Stimulated activated CD4-positive, alpha-beta T cell treated with anti-CD3 and anti-CD28 coated beads, Interleukin-12 subunit alpha, Interleukin-12 subunit beta, amount 100 ng/mL, for 4 hours (primary cell): ENCODE results near the gene FBXO31.

Source experiments
- DNase-seq: peaks from one replicate; pipeline ENCODE4 v3.0.0-alpha.2; 2020

The FBXO31 gene, protein sequence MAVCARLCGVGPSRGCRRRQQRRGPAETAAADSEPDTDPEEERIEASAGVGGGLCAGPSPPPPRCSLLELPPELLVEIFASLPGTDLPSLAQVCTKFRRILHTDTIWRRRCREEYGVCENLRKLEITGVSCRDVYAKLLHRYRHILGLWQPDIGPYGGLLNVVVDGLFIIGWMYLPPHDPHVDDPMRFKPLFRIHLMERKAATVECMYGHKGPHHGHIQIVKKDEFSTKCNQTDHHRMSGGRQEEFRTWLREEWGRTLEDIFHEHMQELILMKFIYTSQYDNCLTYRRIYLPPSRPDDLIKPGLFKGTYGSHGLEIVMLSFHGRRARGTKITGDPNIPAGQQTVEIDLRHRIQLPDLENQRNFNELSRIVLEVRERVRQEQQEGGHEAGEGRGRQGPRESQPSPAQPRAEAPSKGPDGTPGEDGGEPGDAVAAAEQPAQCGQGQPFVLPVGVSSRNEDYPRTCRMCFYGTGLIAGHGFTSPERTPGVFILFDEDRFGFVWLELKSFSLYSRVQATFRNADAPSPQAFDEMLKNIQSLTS

DNA sequence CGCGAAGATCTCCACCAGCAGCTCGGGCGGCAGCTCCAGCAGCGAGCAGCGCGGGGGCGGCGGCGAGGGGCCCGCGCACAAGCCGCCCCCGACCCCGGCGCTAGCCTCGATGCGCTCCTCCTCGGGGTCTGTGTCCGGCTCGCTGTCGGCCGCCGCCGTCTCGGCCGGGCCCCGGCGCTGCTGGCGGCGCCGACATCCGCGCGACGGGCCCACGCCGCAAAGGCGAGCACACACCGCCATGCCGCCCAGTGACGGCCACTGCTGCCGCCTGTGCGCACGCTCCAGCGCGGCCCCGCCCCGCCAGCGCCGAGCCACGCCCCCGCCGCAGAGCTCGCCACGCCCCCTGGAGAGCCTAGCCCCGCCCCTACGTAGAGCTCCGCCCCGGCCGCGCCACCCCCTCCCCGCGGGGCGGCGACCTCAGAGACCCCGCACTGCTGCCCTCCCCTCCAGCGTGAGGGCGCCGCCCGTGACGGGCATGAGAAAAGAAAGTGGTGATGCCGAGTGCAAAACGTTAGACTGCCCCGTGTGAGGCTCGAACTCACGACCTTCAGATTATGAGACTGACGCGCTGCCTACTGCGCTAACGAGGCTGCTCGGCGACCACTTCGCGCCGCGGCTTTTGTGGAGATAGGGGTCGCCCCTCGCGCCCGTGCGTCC is at the start of gene FBXO31:
Gene FBXO31, minus strand, starts transcription at position 272 of the 657 bp plus-strand sequence. Its CDS starts 32 bp downstream, at position 240.
- peak; percentile 92 for DNase-seq

DNA sequence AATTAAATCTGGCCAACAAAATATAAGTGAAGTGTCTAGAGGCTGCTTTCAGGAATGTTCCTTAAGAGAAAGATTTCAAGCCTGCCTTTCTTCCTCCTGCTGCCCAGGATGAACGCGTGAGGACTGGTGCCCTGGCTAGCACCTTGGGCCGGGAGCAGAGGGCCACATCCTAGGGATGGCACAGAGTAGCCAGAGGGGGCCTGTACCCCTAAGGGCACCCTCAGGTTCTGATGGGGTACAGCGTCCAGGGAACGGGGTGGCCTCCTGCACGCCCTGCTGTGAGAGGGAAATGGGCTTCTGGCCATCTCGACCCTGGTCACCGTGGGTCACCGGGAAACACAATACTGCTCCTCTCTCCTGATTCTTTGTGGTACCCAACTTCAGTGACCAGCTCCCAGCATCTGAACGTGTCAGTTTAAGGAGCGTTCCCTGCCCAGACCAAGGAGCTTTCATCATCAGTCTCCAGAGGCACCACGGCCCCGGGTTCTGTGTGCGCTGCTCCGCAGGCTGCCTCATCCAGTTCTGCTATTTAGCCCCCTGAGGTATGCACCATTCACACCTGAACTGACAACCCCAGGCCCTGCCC is 48.8 kb upstream of the FBXO31 start:
- DNase-seq: no peak

DNA sequence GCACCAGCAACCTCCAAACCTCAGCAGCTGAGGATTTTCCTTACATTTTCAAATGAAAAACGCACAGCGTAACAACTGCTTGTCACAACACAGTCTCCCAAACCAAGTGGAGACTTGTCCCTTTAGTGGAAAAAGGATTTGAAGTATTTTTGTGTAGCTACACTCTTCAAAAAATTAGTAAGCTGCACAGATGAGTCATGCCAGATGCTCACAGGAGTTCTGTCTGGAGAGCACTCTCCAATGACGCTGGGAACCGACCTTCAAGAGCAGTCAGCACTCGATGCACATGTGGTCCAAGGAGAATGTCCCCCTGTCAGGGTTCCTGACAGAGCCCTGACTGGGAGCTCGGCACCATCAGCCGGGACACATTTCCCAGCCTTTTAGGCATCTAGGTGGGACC is 48.4 kb upstream of the FBXO31 start:
- no peak for DNase-seq

DNA sequence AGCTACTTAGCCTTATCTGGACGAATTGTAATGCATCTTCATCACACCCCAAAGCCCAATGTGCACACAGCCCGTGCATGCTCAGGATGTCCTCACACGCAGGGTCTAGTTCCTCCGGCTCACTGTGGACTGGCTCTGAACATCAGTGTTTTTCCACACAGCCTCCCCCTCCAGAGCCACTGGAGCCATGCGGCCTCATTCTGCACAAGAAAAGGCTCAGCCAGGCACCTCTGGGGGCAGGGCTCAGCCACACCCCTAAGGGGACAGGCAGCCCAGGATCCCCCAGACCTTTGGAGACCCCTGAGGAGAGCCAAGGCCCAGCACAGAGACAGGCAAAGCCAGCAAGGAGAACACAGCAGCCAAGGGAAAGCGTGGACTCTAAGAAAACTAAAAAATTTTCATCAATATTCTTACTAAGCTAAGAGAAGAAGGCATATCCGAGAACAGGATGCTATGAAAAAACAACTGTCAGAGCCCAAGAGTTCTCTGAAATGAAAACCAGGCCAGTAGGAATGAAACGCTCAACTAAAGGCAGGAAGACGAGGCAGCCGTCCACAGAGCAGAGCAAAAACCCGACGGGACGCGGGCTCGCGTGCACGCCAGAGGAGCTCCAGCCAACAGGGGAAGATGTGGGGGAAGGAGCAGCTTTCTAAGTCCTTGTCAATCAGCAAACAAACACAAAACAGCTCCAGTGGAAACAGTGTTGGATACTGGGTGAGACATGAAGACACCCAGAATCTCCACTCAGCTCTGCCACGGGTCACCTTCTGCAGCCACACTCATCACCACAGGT is 43.0 kb upstream of the FBXO31 start:
- no peak for DNase-seq

DNA sequence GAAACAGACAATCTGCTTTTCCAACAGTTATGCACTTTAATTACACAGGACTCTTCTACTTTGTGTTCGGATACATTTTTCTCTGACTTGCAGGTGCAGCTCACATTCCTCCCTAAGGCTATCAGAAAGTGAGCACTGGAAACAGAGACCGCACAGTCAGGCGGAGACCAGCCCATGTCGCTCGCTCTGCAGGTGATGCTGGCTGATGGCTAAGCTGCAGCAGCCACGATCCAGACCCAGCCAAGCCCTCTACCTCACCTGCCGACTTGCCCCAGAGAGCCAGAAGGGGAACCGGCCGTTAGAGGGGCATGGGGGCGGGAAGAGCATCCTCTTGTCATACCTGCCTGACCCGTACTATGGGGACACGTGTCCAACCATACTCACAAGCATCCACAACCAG is 42.4 kb upstream of the FBXO31 start:
- no peak for DNase-seq

DNA sequence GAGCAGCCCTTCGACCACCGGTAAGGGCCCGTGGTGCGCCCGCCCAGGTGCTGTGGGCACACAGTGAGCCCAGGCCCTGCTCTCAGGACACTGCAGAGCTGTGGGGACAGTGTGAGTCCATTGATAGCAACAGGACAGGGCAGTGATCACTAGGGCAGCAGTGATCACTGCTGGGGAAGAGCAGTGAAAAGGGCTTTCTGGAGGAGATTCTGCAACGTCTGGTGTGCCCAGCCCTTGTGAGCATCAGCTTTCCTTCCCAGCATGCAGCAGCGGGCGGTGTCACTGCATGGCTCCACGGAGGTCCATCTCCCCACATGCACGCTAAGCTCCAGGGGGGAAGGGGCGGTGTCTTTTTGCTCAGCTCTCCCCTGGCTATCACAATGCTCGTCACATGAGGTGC is 40.7 kb upstream of the FBXO31 start:
- DNase-seq: no peak

DNA sequence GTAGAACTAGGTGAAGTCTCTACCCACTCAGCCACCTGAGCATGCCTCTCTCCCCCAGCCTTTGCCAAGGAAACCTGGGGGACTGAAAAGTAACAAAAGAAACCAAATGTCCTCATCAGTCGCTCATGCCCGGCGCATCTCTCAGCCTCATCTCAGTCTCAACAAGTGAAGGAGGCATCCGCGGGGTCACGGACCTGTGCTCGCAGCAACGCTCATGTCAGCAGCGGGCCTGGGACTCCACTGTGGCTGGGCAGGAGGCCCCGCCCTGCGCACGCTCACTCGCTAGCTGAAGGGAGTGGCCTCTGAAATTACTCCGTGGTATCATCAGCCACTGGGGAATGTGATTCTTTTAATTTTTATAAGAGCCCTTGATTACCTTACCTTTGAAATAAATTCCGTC is 39.9 kb upstream of the FBXO31 start:
- DNase-seq: no peak

DNA sequence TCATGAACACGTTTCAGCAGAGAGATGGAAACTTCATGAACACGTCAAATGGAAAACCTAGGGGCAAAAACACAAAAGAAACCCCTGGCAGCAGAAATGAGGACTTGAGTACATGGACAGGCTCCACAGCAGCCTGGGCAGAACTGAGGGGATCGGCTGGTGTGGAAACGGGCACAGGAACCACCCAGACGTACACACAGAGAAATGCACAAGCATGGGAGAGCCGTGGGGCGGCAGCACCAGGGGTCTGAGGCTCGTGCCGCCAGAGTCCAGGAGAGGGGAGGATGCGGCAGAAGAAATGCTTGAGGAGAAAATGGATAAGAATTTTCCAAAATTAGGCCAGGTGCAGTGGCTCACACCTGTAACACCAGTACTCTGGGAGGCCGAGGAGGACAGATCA is 38.5 kb upstream of the FBXO31 start:
- no peak for DNase-seq

DNA sequence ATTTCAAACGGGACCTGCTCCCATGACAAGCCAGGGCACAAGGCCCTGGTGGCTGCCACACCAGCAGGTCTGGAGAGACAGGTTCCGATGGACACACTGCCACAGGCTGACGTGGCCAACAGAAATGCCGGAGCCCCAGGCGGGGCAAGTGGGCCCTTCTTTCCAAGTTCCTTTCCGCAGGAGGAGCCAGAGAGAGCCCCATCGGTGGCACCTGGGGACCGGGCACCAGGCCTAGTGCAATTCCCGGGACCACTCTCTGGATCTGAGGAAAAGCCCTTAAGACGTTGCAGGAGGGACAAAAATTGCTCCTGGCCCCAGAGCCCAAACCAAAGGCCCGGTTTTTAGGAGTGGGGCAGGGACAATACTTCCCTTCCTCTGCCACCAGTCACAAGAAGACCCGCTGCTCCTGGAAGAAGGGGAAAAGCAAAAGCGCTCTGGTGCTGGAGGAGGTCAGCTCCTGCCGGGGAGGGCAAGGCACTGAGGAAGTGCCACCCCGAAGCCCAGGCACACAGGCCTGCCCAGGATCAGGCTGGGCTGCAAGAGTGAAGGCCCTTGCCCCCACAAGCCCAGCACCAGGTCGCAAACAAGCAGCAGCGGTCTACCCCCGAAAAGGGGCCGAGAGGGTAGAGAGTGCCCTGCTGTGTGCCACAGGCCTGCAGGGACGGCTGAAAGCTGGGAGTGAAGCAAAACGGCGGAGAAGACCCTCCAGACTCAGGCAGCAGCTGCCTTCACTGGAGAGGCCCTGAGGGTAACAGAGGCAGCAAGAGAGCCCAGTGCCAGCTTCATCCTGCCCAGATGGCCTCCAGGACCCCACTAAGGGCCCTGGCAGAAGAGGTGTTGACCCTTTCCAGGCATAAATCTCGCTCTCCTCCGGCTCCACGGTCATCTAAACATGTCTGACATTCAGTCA is 37.7 kb upstream of the FBXO31 start:
- no peak for DNase-seq

DNA sequence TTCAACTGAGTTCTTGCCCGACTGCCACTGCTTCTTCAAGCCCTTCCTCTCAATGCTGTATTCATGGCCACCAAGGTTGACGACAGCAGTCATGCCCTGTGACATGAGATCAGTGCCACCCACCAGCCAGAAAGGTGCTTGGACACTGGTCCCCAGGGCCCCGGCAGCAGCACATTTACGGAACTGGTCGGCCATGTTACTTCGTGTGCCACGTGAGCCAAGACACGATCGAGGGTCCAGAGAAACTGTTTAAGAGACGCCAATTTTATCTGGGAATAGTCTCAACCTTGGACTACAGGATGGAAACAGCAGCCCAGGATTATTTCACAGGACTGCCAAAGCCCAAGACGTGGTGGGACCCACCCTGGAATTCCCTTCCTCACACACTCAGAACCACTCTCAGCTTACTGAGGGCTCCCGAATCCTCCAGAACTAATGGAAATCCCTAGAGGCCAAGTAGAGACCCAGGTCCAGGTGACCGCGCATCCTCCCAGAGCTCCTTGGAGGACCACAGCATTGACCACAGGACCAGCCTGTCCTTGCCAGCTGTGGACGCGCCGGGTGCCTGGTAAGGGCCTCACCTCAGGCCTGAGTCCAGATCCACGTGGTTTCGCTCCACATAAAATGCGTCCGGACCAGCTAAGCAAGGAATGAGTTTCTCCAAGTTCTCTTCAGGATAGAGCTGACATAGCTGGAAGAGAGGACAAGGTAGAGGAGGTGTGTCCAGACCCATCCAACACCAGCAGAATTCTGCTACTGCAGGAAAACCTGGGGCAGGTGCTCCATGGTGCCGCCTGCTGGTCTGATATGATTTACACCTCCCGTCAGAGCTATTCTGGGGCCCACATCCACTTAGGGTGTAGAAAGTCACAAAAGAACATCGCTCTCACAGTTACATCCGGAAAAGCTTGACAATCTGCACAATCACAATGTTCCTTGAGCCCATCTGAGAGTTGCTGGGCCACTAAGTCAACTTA is 36.7 kb upstream of the FBXO31 start:
- no peak for DNase-seq

DNA sequence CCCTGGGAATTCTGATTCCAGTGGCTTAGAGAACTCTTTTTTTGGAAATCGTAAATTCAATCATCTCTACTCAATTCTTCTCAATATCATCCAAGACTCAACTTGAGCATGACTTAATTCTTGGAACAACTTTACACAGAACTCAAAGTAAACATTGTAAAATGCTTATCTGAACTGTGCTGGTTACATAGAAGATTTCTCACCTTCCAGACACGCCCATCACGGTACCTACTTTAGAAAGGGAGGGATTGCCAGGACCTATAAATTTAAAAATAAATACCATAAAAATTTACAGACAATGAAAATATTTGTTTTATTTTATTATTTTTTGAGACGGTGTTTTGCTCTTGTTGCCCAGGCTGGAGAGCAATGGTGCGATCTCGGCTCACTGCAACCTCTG is 35.1 kb upstream of the FBXO31 start:
- no peak for DNase-seq

DNA sequence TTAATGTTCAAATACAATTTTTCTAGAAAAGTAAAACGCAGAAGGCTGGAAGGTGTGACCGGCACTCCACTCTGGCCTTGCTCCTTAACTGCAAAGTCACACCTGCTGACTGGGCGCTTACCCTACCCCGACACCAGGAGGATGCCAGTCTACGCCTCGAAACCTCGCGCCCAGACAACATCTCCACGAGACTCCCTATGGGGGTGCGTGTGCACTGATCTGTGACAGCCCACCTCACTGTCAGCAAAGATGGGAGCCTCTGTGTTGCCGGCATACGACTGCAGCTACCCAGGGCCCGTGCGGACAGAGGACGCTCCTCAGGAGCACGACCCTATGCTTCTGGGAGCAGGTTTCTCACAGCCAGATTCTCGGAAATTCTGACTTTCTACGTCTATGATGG is 34.6 kb upstream of the FBXO31 start:
- no peak for DNase-seq

DNA sequence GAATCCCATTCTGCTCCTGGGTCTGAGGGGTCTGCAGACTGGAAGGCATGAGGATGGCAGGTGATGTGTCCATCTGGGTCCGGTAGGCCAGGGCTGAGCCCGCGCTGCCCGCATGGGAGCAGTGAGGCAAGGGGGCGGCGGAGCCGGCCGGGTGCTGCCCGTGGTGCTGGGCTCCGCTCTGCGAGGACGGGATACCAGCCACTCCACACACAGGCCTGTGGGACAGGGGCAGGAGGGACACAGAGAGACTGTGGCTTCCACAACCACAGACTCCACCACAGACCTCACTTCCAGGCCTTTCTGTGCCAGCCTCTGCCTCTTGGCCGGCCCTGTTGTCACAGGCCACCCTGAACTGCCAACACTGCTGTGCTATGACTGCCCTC is 33.9 kb upstream of the FBXO31 start:
- DNase-seq: no peak

DNA sequence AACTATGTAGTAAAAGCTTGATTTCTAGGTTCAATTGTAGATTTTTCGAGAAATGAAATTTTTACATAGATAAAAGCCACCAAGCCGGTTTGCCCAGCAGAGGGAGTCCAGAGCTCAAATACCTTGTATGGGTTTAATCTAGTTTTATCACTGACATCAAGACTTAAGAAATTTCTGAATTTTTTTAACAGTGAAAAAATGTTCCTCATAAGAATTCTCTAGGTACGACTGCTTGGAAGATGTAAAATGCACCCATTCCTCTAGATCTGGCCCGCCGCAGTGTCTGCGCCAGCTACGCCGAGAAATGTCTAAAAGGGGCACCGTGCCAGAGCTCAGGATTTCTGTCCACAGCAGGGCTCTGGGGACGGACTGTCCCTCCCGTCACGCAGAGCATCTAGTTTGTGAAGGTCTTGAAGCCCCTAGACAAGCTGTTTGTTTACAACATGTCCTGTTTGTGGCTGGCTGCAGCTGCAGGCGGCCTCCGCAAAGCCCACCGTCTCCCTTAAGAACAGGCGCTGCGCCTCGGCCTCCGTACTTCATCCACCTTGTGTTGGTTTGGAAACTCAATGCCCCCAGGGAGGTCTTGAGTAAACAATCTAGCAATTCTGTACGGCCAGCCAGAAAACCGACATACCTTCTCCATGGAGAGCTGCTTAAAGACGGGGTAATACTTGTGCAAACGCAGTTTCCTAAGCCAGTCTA is 33.4 kb upstream of the FBXO31 start:
- DNase-seq: peak; percentile 28

DNA sequence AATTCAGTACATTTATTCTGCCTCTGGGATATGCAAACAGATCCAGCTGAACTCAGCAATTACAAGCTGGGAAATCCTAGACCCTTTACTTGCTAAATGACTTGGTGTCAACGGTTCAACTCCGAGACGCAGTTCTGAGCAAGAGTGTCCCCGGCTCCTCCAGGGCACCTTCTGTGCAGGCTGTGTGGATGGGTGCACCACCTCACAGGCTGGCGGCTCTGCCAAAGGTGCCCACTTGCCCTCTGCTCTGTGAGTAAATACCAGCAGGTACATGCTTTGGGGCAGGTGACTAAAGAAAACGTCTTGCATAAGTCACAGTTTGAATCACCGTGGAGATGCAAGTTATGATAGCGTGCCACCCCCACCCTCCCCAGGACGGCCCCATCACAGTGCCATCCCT is 31.9 kb upstream of the FBXO31 start:
- DNase-seq: no peak

DNA sequence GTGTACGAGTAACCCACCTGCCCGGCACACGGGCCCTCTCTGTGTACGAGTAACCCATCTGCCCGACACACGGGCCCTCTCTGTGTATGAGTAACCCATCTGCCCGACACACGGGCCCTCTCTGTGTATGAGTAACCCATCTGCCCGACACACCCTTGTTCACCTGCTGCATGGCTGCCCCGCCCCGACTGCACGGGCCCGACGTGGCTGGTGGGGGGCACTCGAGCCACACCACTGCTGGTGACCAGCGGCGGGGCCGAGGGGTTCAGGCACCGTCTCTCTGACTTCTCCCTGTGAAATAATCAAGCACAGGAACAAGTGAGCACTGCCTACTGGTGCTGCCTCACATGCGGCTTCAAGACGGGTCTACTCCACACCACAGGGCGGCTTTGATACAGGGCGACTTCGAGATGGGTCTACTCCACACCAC is 30.7 kb upstream of the FBXO31 start:
- no peak for DNase-seq

DNA sequence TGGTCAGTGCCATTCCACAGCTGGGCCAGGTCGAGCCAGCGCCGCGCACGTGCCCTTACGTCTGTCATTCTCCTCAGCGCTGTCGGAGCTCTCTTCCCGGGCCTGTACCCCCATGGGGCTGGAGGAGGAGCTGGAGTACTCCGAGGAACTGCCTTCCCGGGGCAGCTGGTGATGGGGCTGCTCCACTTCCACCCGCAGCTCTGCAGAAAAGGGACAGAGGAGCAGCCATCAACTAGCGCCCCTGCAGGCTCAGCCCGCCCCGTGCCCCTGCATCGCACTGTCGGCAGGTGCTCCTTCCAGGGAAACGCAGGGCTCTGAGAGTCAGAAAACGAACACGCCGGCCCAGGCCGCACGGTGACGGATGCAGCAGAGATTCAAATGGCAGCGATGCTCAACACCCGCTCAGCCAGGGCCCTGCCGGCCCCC is 29.4 kb upstream of the FBXO31 start:
- no peak for DNase-seq

DNA sequence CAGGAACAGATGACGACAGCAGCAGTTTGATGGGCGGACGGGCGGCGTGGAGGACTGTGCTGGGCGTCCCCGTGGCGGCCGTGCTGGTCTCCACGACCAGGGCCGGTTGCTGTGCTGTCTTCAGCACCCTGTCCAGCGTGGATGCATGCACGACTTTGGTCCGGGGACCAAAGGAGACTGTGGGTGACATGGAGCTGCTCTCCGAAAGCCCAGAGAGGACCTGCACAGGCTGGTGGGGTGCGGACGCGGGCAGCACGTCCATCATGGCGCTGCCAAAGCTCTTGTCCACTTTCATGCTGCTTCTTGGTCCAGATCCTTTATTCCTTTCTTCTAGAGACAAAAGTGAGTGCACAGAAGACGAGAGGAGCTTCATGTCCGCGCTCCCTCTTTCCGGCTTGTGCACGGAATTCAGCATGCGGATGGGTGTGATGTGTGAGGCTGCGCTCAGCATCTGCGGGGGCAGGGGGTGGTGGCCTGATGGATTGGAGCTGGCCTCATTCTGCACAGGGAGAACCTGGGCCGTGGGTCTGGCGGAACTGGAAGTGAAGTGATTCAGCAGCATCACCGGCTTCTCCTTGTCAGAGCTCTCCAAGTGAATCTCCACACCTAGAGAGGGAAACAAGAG is 28.9 kb upstream of the FBXO31 start:
- no peak for DNase-seq
